Upper lobe of left lung (tissue), 6 donors: Measurements from ENCODE around the gene L1TD1. TPM values are rescaled to one million over a fixed set of nuclear protein-coding genes. Genes with fewer than 3 reads are reported as not detected.

Experiments
- ATAC-seq, 2 donors: fragments of 200-7000 bp; cut with Tn5 transposase; one replicate each; pipeline ENCODE4 v1.9.1; 2022; ENCODE audit warnings: mild to moderate bottlenecking in 2 of 2, moderate library complexity in 2 of 2; ENCODE audit not compliant: low FRiP score in 2 of 2
- DNase-seq, 2 donors: peaks; one replicate each; pipeline ENCODE4 v3.0.0-alpha.2; 2019 to 2020
- H3K27ac ChIP-seq, 4 donors: fragments of 200-600 bp; sonication (generic); one replicate each; pipeline ENCODE4 v1.5.1; 2016 to 2019
- H3K27me3 ChIP-seq, 4 donors: fragments of 200-600 bp; sonication (generic); one replicate each; pipeline ENCODE4 v1.5.1; 2017 to 2019
- H3K36me3 ChIP-seq, 4 donors: fragments of 200-600 bp; sonication (generic); one replicate each; pipeline ENCODE4 v1.5.1; 2016 to 2019
- H3K4me1 ChIP-seq, 4 donors: fragments of 200-600 bp; sonication (generic); one replicate each; pipeline ENCODE4 v1.5.1; 2018 to 2019
- H3K4me3 ChIP-seq, 4 donors: fragments of 200-600 bp; sonication (generic); one replicate each; pipeline ENCODE4 v1.5.1; 2017 to 2019; ENCODE audit warnings: mild to moderate bottlenecking in 2 of 4, moderate library complexity in 1 of 4
- H3K9me3 ChIP-seq, 4 donors: fragments of 200-600 bp; sonication (generic); one replicate each; pipeline ENCODE4 v1.5.1; 2018 to 2019
- CTCF ChIP-seq, 6 experiments: fragments of 450-650 bp in 4 of 6; fragments of 200-600 bp in 2 of 6; sonication (generic) in 2 of 6; IDR thresholded peaks; one replicate each; pipeline ENCODE4 v1.5.1; 2016 to 2019; ENCODE audit warnings: antibody characterized with exemption in 6 of 6
- EP300 ChIP-seq, 4 donors: sonication (generic); formaldehyde crosslinking; IDR thresholded peaks; one replicate each; pipeline ENCODE4 v1.5.1; 2017; ENCODE audit warnings: antibody characterized with exemption in 4 of 4, control low read depth in 2 of 4
- POLR2A ChIP-seq, 4 donors: fragments of 450-650 bp; IDR thresholded peaks; one replicate each; pipeline ENCODE4 v1.5.1; 2016 to 2017; ENCODE audit warnings: antibody characterized with exemption in 4 of 4, mild to moderate bottlenecking in 2 of 4
- POLR2AphosphoS5 ChIP-seq, 2 donors: sonication (generic); formaldehyde crosslinking; IDR thresholded peaks; one replicate each; pipeline ENCODE4 v1.5.1; 2017; ENCODE audit warnings: antibody characterized with exemption in 2 of 2
- WGBS, 2 donors: methylation state at CpG; one replicate each; pipeline ENCODE4 v1.1.5; 2017 to 2018; 5-methylcytosine and 5-hydroxymethylcytosine counted together
- total RNA-seq, 6 donors: library from RNA; depleted of rRNA in 4 of 6; stranded (reverse); fragments of >200 nt in 4 of 6; gene quantifications; one replicate each; pipeline versions ENCODE4 v1.1.0 to v1.2.1, GENCODE V29; 2016 to 2021
- donor health status: DM: no; HTN: no; CAD: no; lungs with moderate emphysema.
- donor health status: DM: no; HTN: yes; CAD: no; lungs with severe emphysema.

The L1TD1 gene
- total RNA-seq, 6 donors from 2014 or later: under 0.01 to 0.71 (median 0.47) TPM

- H3K4me3 ChIP-seq: no peak overlapping the region
- no peak overlapping the region for H3K27ac ChIP-seq
- TF ChIP-seq POLR2AphosphoS5 (IDR thresholded peaks at IDR 0.05) (no peak), EP300 (IDR thresholded peaks at IDR 0.05) (no peak), POLR2A (IDR thresholded peaks at IDR 0.05) (no peak), CTCF (IDR thresholded peaks at IDR 0.05) (no peak)
- no peaks in the 10 kb centered on the region for H3K36me3 ChIP-seq
- no peaks in the 10 kb centered on the region for H3K27me3 ChIP-seq
- H3K4me1 ChIP-seq: no peaks in the 10 kb centered on the region
- H3K9me3 ChIP-seq: peaks cover 0 to 12% (median 6%) of the 10 kb centered on the region in 4 donors
- WGBS, 2 donors: 63 to 65% methylated on average over 1 of the region's 1 CpG
- no peak for DNase-seq
- ATAC-seq: no peak
Observed at GRCh38 chr1:62209931-62210595, 15.4 kb downstream of the L1TD1 start.

GRCh38 chr1:62210960-62211359 lies 16.3 kb downstream of the L1TD1 start:
- Histone ChIP-seq H3K36me3 (no peaks in the 10 kb centered on the region), H3K9me3 (peaks cover 0 to 12% (median 6%) of the 10 kb centered on the region in 4 donors), H3K27ac (no peak overlapping the region), H3K27me3 (no peaks in the 10 kb centered on the region), H3K4me1 (no peaks in the 10 kb centered on the region), H3K4me3 (no peak overlapping the region)
- ATAC-seq (no peak), DNase-seq (no peak)
- 95 to 100% methylated on average over 1 of the region's 1 CpG for WGBS, 2 donors
- TF ChIP-seq POLR2AphosphoS5 (IDR thresholded peaks at IDR 0.05): no peak
- no peak for TF ChIP-seq EP300 (IDR thresholded peaks at IDR 0.05)
- no peak for TF ChIP-seq POLR2A (IDR thresholded peaks at IDR 0.05)
- no peak for TF ChIP-seq CTCF (IDR thresholded peaks at IDR 0.05)

GRCh38 chr1:62212411-62212810 lies 17.8 kb downstream of the L1TD1 start:
- DNase-seq (no peak), ATAC-seq (no peak)
- 91 to 97% methylated on average over 6 of the region's 6 CpGs for WGBS, 2 donors
- TF ChIP-seq CTCF (IDR thresholded peaks at IDR 0.05) (no peak), POLR2AphosphoS5 (IDR thresholded peaks at IDR 0.05) (no peak), EP300 (IDR thresholded peaks at IDR 0.05) (no peak), POLR2A (IDR thresholded peaks at IDR 0.05) (no peak)
- Histone ChIP-seq H3K9me3 (peaks cover 0 to 12% (median 6%) of the 10 kb centered on the region in 4 donors), H3K27me3 (no peaks in the 10 kb centered on the region), H3K27ac (no peak overlapping the region), H3K4me1 (no peaks in the 10 kb centered on the region), H3K4me3 (no peak overlapping the region), H3K36me3 (no peaks in the 10 kb centered on the region)

GRCh38 chr1:62213075-62213914 lies 18.6 kb downstream of the L1TD1 start:
- Histone ChIP-seq H3K36me3 (no peaks in the 10 kb centered on the region), H3K27me3 (no peaks in the 10 kb centered on the region), H3K4me1 (no peaks in the 10 kb centered on the region), H3K9me3 (peaks cover 0 to 12% (median 6%) of the 10 kb centered on the region in 4 donors), H3K4me3 (no peak overlapping the region), H3K27ac (no peak overlapping the region)
- TF ChIP-seq POLR2A (IDR thresholded peaks at IDR 0.05) (no peak), EP300 (IDR thresholded peaks at IDR 0.05) (no peak), POLR2AphosphoS5 (IDR thresholded peaks at IDR 0.05) (no peak), CTCF (IDR thresholded peaks at IDR 0.05) (no peak)
- ATAC-seq (no peak), DNase-seq (no peak)
- 89 to 92% methylated on average over 6 of the region's 6 CpGs for WGBS, 2 donors
